GM12878 (cell line): ENCODE data around the gene SORBS1. TPM values are rescaled to one million over a fixed set of nuclear protein-coding genes. Genes with fewer than 3 reads are reported as not detected.

Experiments
- ATAC-seq: fragments of 200-7000 bp; cut with Tn5 transposase; 3 replicates; pipeline ENCODE4 v1.9.1; 2020; ENCODE audit warnings: mild to moderate bottlenecking, moderate library complexity
- BruUV-seq: library from RNA; stranded (reverse); fragments of 400-500 nt; replicated peaks from 2 replicates; lab custom pipeline; 2021; lab: Mats Ljungman, UMichigan
- CTCF ChIA-PET: fragments of 300-600 bp; sonication (Branson Sonifier 250); formaldehyde crosslinking; extraction: SDS; loops from one replicate; lab custom pipeline; 2021; ENCODE audit warnings: inconsistent platforms; lab: Yijun Ruan, JAX
- POLR2A ChIA-PET: fragments of 350-600 bp; formaldehyde crosslinking; extraction: SDS; loops from one replicate; lab custom pipeline; 2021; ENCODE audit warnings: inconsistent platforms; lab: Charles Lee
- RAD21 ChIA-PET: fragments of 300-600 bp; sonication (Branson Sonifier 250); formaldehyde crosslinking; loops from one replicate; lab custom pipeline; 2023; ENCODE audit warnings: antibody characterized with exemption; ENCODE audit not compliant: unreplicated experiment; lab: Charles Lee
- SMC1A ChIA-PET: fragments of 300-600 bp; sonication (Branson Sonifier 250); formaldehyde crosslinking; loops from one replicate; lab custom pipeline; 2023; ENCODE audit not compliant: unreplicated experiment, uncharacterized antibody; lab: Charles Lee
- DNase-seq: peaks from one replicate; pipeline ENCODE4 v3.0.0-alpha.2; 2011; ENCODE audit warnings: low read depth, low spot score
- FAIRE-seq: peaks from 3 replicates; lab custom pipeline; 2011; peaks lifted over from hg19 to GRCh38; lab: Jason Lieb, UNC
- H2AFZ ChIP-seq: 2 replicates; pipeline ENCODE4 v1.6.0; 2011; ENCODE audit warnings: low read depth, low read length, control low read depth; ENCODE audit not compliant: control insufficient read depth
- H3K27ac ChIP-seq: 2 replicates; pipeline ENCODE4 v1.5.1; 2011; ENCODE audit warnings: control low read depth; ENCODE audit not compliant: control insufficient read depth, insufficient read depth
- H3K27me3 ChIP-seq, 2 experiments: replicated peaks in 1 of 2; 2 replicates each; pipeline versions ENCODE4 v1.6.0 to v1.6.1; 2011; ENCODE audit warnings: low read length in 1 of 2; ENCODE audit not compliant: control insufficient read depth in 2 of 2, insufficient read depth in 2 of 2
- H3K36me3 ChIP-seq, 2 experiments: 2 replicates each; pipeline ENCODE4 v1.5.1; 2011; ENCODE audit warnings: low read length in 1 of 2; ENCODE audit not compliant: control insufficient read depth in 2 of 2, insufficient read depth in 2 of 2
- H3K4me1 ChIP-seq: 2 replicates; pipeline ENCODE4 v1.6.1; 2011; ENCODE audit warnings: mild to moderate bottlenecking, low read length, moderate library complexity, mixed read lengths; ENCODE audit not compliant: control insufficient read depth, insufficient read depth
- H3K4me2 ChIP-seq: 2 replicates; pipeline ENCODE4 v1.6.0; 2011; ENCODE audit warnings: control low read depth; ENCODE audit not compliant: control insufficient read depth, insufficient read depth
- H3K4me3 ChIP-seq: fragments of 200-600 bp; sonication (generic); 2 replicates; pipeline ENCODE4 v1.5.1; 2016
- H3K79me2 ChIP-seq: 2 replicates; pipeline ENCODE4 v1.6.0; 2011; ENCODE audit warnings: low read length; ENCODE audit not compliant: control insufficient read depth, insufficient read depth
- H3K9ac ChIP-seq: 2 replicates; pipeline ENCODE4 v1.8.0; 2011; ENCODE audit warnings: low read length, control low read depth, mixed read lengths; ENCODE audit not compliant: control insufficient read depth, insufficient read depth
- H3K9me3 ChIP-seq: replicated peaks from 3 replicates; pipeline ENCODE4 v1.5.1; 2011; ENCODE audit warnings: mild to moderate bottlenecking, low read length; ENCODE audit not compliant: control insufficient read depth, insufficient read depth
- H4K20me1 ChIP-seq: 2 replicates; pipeline ENCODE4 v1.6.0; 2011; ENCODE audit not compliant: control insufficient read depth, insufficient read depth
- CBFB ChIP-seq: IDR thresholded peaks from 2 replicates; pipeline ENCODE4 v1.6.1; 2016; ENCODE audit warnings: antibody characterized with exemption, low read depth
- CBX3 ChIP-seq: fragments of 200-600 bp; sonication (generic); IDR thresholded peaks from 2 replicates; pipeline ENCODE4 v1.6.1; 2016; ENCODE audit warnings: low read depth, borderline replicate concordance
- CBX5 ChIP-seq: sonication (generic); IDR thresholded peaks from 2 replicates; pipeline ENCODE4 v1.6.1; 2016; ENCODE audit warnings: low read depth, moderate library complexity, mild to moderate bottlenecking, inconsistent platforms
- E4F1 ChIP-seq: fragments of 450-650 bp; IDR thresholded peaks from 2 replicates; pipeline ENCODE4 v1.6.1; 2018; ENCODE audit warnings: borderline replicate concordance, mild to moderate bottlenecking; ENCODE audit not compliant: partially characterized antibody
- FOXK2 ChIP-seq: fragments of 450-650 bp; IDR thresholded peaks from 2 replicates; pipeline ENCODE4 v1.6.1; 2017; ENCODE audit warnings: mild to moderate bottlenecking, moderate library complexity
- IKZF2 ChIP-seq, 2 experiments: fragments of 450-650 bp; IDR thresholded peaks; 2 replicates each; pipeline ENCODE4 v1.6.1; 2017; ENCODE audit warnings: mild to moderate bottlenecking in 2 of 2, moderate library complexity in 2 of 2
- JUND ChIP-seq: IDR thresholded peaks from 2 replicates; pipeline ENCODE4 v1.6.1; 2012; ENCODE audit warnings: low read depth, mild to moderate bottlenecking, low read length, improper control_type of control experiment, moderate library complexity
- MTA3 ChIP-seq: IDR thresholded peaks from 2 replicates; pipeline ENCODE4 v1.6.1; 2012; ENCODE audit warnings: low read length, inconsistent platforms, borderline replicate concordance
- NFYA ChIP-seq: IDR thresholded peaks from 2 replicates; pipeline ENCODE4 v1.6.1; 2011; ENCODE audit warnings: low read depth, mild to moderate bottlenecking, low read length, improper control_type of control experiment, borderline replicate concordance
- NRF1 ChIP-seq: conservative IDR thresholded peaks from 2 replicates; pipeline ENCODE4 v1.6.1; 2011; ENCODE audit warnings: mild to moderate bottlenecking, low read depth, low read length, improper control_type of control experiment
- POLR2AphosphoS2 ChIP-seq: IDR thresholded peaks from 2 replicates; pipeline ENCODE4 v1.6.1; 2011; ENCODE audit warnings: low read depth, mild to moderate bottlenecking, low read length, improper control_type of control experiment, moderate library complexity
- SMAD1 ChIP-seq: fragments of 450-650 bp; IDR thresholded peaks from 2 replicates; pipeline ENCODE4 v1.6.1; 2018; ENCODE audit warnings: mild to moderate bottlenecking, low read depth; ENCODE audit not compliant: partially characterized antibody
- SMC3 ChIP-seq: IDR thresholded peaks from 2 replicates; pipeline ENCODE4 v1.6.1; 2011; ENCODE audit warnings: low read length, improper control_type of control experiment, borderline replicate concordance
- TCF12 ChIP-seq: IDR thresholded peaks from 2 replicates; pipeline ENCODE4 v1.6.1; 2011; ENCODE audit warnings: low read depth, mild to moderate bottlenecking, low read length
- ZBTB33 ChIP-seq: fragments of 450-650 bp; IDR thresholded peaks from 2 replicates; pipeline ENCODE4 v1.6.1; 2017; ENCODE audit warnings: mild to moderate bottlenecking
- ZNF217 ChIP-seq: fragments of 450-650 bp; IDR thresholded peaks from 2 replicates; pipeline ENCODE4 v1.6.1; 2017; ENCODE audit warnings: antibody characterized with exemption, mild to moderate bottlenecking
- WGBS: methylation state at CpG from one replicate; pipeline ENCODE4 v1.1.6; 2016; ENCODE audit warnings: low lambda C conversion rate; ENCODE audit not compliant: insufficient replicate concordance, insufficient coverage; ENCODE audit errors: missing lambda C conversion rate; 5-methylcytosine and 5-hydroxymethylcytosine counted together
- in situ Hi-C: fragments of 300-500 bp; cut with MboI; formaldehyde crosslinking; loops from 9 replicates; pipeline ENCODE4 v1.14.3; 2018; ENCODE audit warnings: mixed read lengths
- intact Hi-C: fragments of 100-400 bp; cut with micrococcal nuclease; formaldehyde crosslinking; loops from one replicate; pipeline ENCODE4 v1.14.2; 2022; ENCODE audit not compliant: unreplicated experiment
- polyA plus RNA-seq, 11 experiments: library from polyadenylated mRNA; depleted of rRNA in 4 of 11; unstranded in 6 of 11; stranded (reverse) in 5 of 11; fragments of >200 nt; fragmentation: Nextera tagmentation in 4 of 11; fragmentation: Illumina TruSeq in 1 of 11; extraction: Ambion mirVana in 4 of 11; extraction: Trizol in 1 of 11; gene quantifications; 1 replicate in 1 of 11; 2 replicates in 10 of 11; pipeline versions ENCODE4 v1.2.1 to v1.2.3, GENCODE V29; 2011 to 2016; ENCODE audit warnings: inconsistent platforms in 2 of 11, missing spikeins in 2 of 11, low read depth in 1 of 11
- total RNA-seq, 4 experiments: library from RNA; depleted of rRNA in 3 of 4; stranded (reverse); fragments of >200 nt in 3 of 4; fragmentation: Illumina TruSeq in 1 of 4; extraction: Trizol in 1 of 4; gene quantifications; 2 replicates each; pipeline versions ENCODE4 v1.2.1 to v1.2.3, GENCODE V29; 2013 to 2021
- TF ChIP-seq, protein P1 (sequence below): fragments of 450-650 bp; IDR thresholded peaks from 2 replicates; pipeline ENCODE4 v1.6.1; 2014; ENCODE audit warnings: mild to moderate bottlenecking
- TF ChIP-seq, protein P2 (sequence below): IDR thresholded peaks from 2 replicates; pipeline ENCODE4 v1.6.1; 2011; ENCODE audit warnings: low read depth, low read length, improper control_type of control experiment, borderline replicate concordance

SORBS1 gene
- total and polyA plus RNA-seq, 10 of the 15 experiments (the other 5 are each of a cell fraction or from before 2014, with no cell fraction given), result 0.13 to 0.75 (median 0.39) TPM

GRCh38 chr10:95403700-95404461 is 157.3 kb downstream of the SORBS1 start:
- FAIRE-seq (no peak), ATAC-seq (no peak)
- H3K4me2 ChIP-seq, result no peak overlapping the region
- intact Hi-C loops, result no loop called here
- no TSS peak for BruUV-seq
- TF ChIP-seq SMC3 (no peak), NFYA (no peak), TCF12 (no peak), ZNF217 (no peak), MTA3 (no peak), CBX3 (no peak), SMAD1 (no peak), POLR2AphosphoS2 (no peak), E4F1 (no peak), CBX5 (no peak), JUND (no peak), FOXK2 (no peak), CBFB (no peak), ZBTB33 (no peak), IKZF2 (IDR thresholded peaks at IDR 0.05) (no peak), NRF1 (no peak)
- TF ChIP-seq, protein P1, sequence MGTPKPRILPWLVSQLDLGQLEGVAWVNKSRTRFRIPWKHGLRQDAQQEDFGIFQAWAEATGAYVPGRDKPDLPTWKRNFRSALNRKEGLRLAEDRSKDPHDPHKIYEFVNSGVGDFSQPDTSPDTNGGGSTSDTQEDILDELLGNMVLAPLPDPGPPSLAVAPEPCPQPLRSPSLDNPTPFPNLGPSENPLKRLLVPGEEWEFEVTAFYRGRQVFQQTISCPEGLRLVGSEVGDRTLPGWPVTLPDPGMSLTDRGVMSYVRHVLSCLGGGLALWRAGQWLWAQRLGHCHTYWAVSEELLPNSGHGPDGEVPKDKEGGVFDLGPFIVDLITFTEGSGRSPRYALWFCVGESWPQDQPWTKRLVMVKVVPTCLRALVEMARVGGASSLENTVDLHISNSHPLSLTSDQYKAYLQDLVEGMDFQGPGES, result no peak
- TF ChIP-seq, protein P2, sequence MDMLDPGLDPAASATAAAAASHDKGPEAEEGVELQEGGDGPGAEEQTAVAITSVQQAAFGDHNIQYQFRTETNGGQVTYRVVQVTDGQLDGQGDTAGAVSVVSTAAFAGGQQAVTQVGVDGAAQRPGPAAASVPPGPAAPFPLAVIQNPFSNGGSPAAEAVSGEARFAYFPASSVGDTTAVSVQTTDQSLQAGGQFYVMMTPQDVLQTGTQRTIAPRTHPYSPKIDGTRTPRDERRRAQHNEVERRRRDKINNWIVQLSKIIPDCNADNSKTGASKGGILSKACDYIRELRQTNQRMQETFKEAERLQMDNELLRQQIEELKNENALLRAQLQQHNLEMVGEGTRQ, result no peak
- TF ChIP-seq, all 136 proteins: peak for 0
- H3K36me3 ChIP-seq, result no peaks in the 10 kb centered on the region
- RAD21 ChIA-PET, result interaction anchor here (0.6 to 2.8 kb wide), 5 partner anchors 11 to 242 kb away, joined by 3 to 17 read pairs (median 5); no protein-coding TSS in a partner anchor
- CTCF ChIA-PET, result interaction anchor here (0.7 to 5.2 kb wide), 7 partner anchors 15 to 157 kb away, joined by 3 to 48 read pairs (median 4); no protein-coding TSS in a partner anchor
- in situ Hi-C loops, result no loop called here
- SMC1A ChIA-PET, result interaction anchor here (0.8 to 3.9 kb wide), 5 partner anchors 9 to 42 kb away, joined by 3 to 39 read pairs (median 4); no protein-coding TSS in a partner anchor
- H3K9ac ChIP-seq, result no peak overlapping the region
- no peak overlapping the region for H3K4me3 ChIP-seq
- H3K27ac ChIP-seq, result no peak overlapping the region
- no peaks in the 10 kb centered on the region for H3K9me3 ChIP-seq
- H3K27me3 ChIP-seq, result no peaks in the 10 kb centered on the region; a peak in 1 of 4 replicates
- DNase-seq, result no peak
- WGBS, result 45% methylated on average over 8 of the region's 8 CpGs
- H4K20me1 ChIP-seq, result no peaks in the 10 kb centered on the region
- no peak overlapping the region for H2AFZ ChIP-seq
- POLR2A ChIA-PET, result interaction anchor here (0.6 to 0.7 kb wide), 4 partner anchors 12 to 97 kb away, joined by 3 to 8 read pairs (median 4); no protein-coding TSS in a partner anchor
- H3K4me1 ChIP-seq, result no peaks in the 10 kb centered on the region
- H3K79me2 ChIP-seq, result no peaks in the 10 kb centered on the region
